SK-N-SH treated with all-trans-retinoic acid at 6 μM for 48 hours (cell line): ENCODE data around the gene KRT76.

Experiments
- GLIS3 ChIP-seq: fragments of 250-450 bp; sonication (Bioruptor Pico); IDR thresholded peaks from 2 replicates; pipeline ENCODE4 v1.5.0; 2020; ENCODE audit warnings: mild to moderate bottlenecking, moderate library complexity
- ISL1 ChIP-seq: fragments of 250-450 bp; sonication (Bioruptor Pico); IDR thresholded peaks from 2 replicates; pipeline ENCODE4 v2.1.2; 2022; ENCODE audit warnings: mild to moderate bottlenecking, moderate library complexity
- SNAI2 ChIP-seq: fragments of 250-450 bp; sonication (Bioruptor Pico); IDR thresholded peaks from 2 replicates; pipeline ENCODE4 v1.5.0; 2020; ENCODE audit warnings: mild to moderate bottlenecking, moderate library complexity
- ZNF8 ChIP-seq: fragments of 450-650 bp; formaldehyde crosslinking; IDR thresholded peaks from 2 replicates; pipeline ENCODE4 v1.5.0; 2020; ENCODE audit warnings: mild to moderate bottlenecking, moderate library complexity
- TF ChIP-seq, protein P1 (sequence below): fragments of 250-450 bp; sonication (Bioruptor Pico); IDR thresholded peaks from 2 replicates; pipeline ENCODE4 v1.8.0; 2020; ENCODE audit warnings: mild to moderate bottlenecking, moderate library complexity, borderline replicate concordance

- no peak for TF ChIP-seq ZNF8 (CRISPR knock-in tag)
- TF ChIP-seq, protein P1, sequence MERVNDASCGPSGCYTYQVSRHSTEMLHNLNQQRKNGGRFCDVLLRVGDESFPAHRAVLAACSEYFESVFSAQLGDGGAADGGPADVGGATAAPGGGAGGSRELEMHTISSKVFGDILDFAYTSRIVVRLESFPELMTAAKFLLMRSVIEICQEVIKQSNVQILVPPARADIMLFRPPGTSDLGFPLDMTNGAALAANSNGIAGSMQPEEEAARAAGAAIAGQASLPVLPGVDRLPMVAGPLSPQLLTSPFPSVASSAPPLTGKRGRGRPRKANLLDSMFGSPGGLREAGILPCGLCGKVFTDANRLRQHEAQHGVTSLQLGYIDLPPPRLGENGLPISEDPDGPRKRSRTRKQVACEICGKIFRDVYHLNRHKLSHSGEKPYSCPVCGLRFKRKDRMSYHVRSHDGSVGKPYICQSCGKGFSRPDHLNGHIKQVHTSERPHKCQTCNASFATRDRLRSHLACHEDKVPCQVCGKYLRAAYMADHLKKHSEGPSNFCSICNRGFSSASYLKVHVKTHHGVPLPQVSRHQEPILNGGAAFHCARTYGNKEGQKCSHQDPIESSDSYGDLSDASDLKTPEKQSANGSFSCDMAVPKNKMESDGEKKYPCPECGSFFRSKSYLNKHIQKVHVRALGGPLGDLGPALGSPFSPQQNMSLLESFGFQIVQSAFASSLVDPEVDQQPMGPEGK (CRISPR knock-in tag), result no peak
- TF ChIP-seq ISL1, result no peak
- TF ChIP-seq SNAI2, result no peak
- no peak for TF ChIP-seq GLIS3 (CRISPR knock-in tag)
These were observed 7.2 kb downstream of the KRT76 start for GRCh38 chr12:52769946-52770345.
